Panc1 (cell line): Measurements from ENCODE around the gene KLF2. TPM values are rescaled to one million over a fixed set of nuclear protein-coding genes. Genes with fewer than 3 reads are reported as not detected.

Experiments used
- ATAC-seq: fragments of 200-7000 bp; cut with Tn5 transposase; 2 replicates; pipeline ENCODE4 v1.9.1; 2020; ENCODE audit warnings: mild to moderate bottlenecking, moderate library complexity
- BruUV-seq: library from RNA; stranded (reverse); fragments of 400-500 nt; replicated peaks from 2 replicates; lab custom pipeline; 2021; lab: Mats Ljungman, UMichigan
- CTCF ChIA-PET: fragments of 300-600 bp; sonication (Branson Sonifier 250); formaldehyde crosslinking; loops from one replicate; lab custom pipeline; 2022; ENCODE audit warnings: antibody characterized with exemption; lab: Charles Lee
- POLR2A ChIA-PET: fragments of 300-600 bp; sonication (Branson Sonifier 250); formaldehyde crosslinking; loops from one replicate; lab custom pipeline; 2022; ENCODE audit warnings: antibody characterized with exemption; lab: Charles Lee
- DNase-seq: peaks from one replicate; pipeline ENCODE4 v3.0.0-alpha.2; 2010; ENCODE audit warnings: low read depth, low spot score
- H3K27ac ChIP-seq: 2 replicates; pipeline ENCODE4 v1.5.1; 2011; ENCODE audit warnings: mild to moderate bottlenecking, low read length, inconsistent platforms
- H3K27me3 ChIP-seq: fragments of 200-500 bp; sonication (Bioruptor generic); 2 replicates; pipeline ENCODE4 v1.6.0; 2014; ENCODE audit warnings: low read length, inconsistent platforms; ENCODE audit not compliant: control insufficient read depth, insufficient read depth
- H3K36me3 ChIP-seq: fragments of 200-500 bp; sonication (Bioruptor generic); 2 replicates; pipeline ENCODE4 v1.5.1; 2014; ENCODE audit warnings: inconsistent platforms, mild to moderate bottlenecking, low read length, moderate library complexity; ENCODE audit not compliant: control insufficient read depth, insufficient read depth
- H3K4me1 ChIP-seq: 2 replicates; pipeline ENCODE4 v1.5.1; 2011; ENCODE audit warnings: inconsistent platforms, mild to moderate bottlenecking, low read length, moderate library complexity; ENCODE audit not compliant: control insufficient read depth, insufficient read depth
- H3K4me3 ChIP-seq, 2 experiments: 2 replicates each; pipeline ENCODE4 v1.5.1; 2011 to 2012; ENCODE audit warnings: low read depth in 2 of 2, low read length in 2 of 2, mild to moderate bottlenecking in 2 of 2, inconsistent platforms in 1 of 2, moderate library complexity in 1 of 2
- H3K9me3 ChIP-seq: fragments of 200-500 bp; sonication (Bioruptor generic); 2 replicates; pipeline ENCODE4 v1.5.1; 2014; ENCODE audit warnings: low read depth, mild to moderate bottlenecking, inconsistent platforms, low read length, moderate library complexity; ENCODE audit not compliant: control insufficient read depth, insufficient read depth
- CTCF ChIP-seq: fragments of 450-650 bp; IDR thresholded peaks from 2 replicates; pipeline ENCODE4 v1.5.1; 2017; ENCODE audit warnings: mild to moderate bottlenecking
- POLR2AphosphoS5 ChIP-seq: IDR thresholded peaks from 2 replicates; pipeline ENCODE4 v1.6.1; 2012; ENCODE audit warnings: mild to moderate bottlenecking, low read depth, low read length, moderate library complexity
- REST ChIP-seq, 2 experiments: IDR thresholded peaks; 2 replicates each; pipeline ENCODE4 v1.6.1; 2011 to 2012; ENCODE audit warnings: low read depth in 2 of 2, control low read depth in 1 of 2, low read length in 1 of 2, mild to moderate bottlenecking in 1 of 2, moderate library complexity in 1 of 2; ENCODE audit not compliant: insufficient read depth in 1 of 2
- SIN3A ChIP-seq: IDR thresholded peaks from 2 replicates; pipeline ENCODE4 v1.6.1; 2012; ENCODE audit warnings: low read depth, mild to moderate bottlenecking, low read length, moderate library complexity, borderline replicate concordance; ENCODE audit not compliant: insufficient read depth
- TCF7L2 ChIP-seq: IDR thresholded peaks from 2 replicates; pipeline ENCODE4 v1.6.1; 2011; ENCODE audit warnings: mild to moderate bottlenecking, low read depth, low read length, inconsistent platforms
- in situ Hi-C: cut with HindIII; loops from 2 replicates; pipeline ENCODE4 v1.10.0; 2016; ENCODE audit warnings: low sequenced_read_pairs, low pct_unique_long_range_greater_than_20kb
- intact Hi-C: fragments of 100-400 bp; cut with micrococcal nuclease; formaldehyde crosslinking; loops from one replicate; pipeline ENCODE4 v1.10.0; 2022; ENCODE audit not compliant: unreplicated experiment
- total RNA-seq: library from RNA; stranded (reverse); gene quantifications from one replicate; pipeline ENCODE4 v1.2.1, GENCODE V29; 2021; ENCODE audit not compliant: unreplicated experiment

Gene KLF2
- total RNA-seq, 1 experiment from 2014 or later = 3.5 TPM

- H3K4me3 ChIP-seq = peak overlapping the region; percentile 50 to 56
- H3K27ac ChIP-seq = no peak overlapping the region
- ChIA-PET CTCF (no interaction called here), POLR2A (interaction anchor here (0.5 to 0.7 kb wide), 2 partner anchors 235 to 639 kb away, joined by 3 read pairs; no protein-coding TSS in a partner anchor)
- H3K27me3 ChIP-seq = no peaks in the 10 kb centered on the region
- TF ChIP-seq POLR2AphosphoS5 (no peak), CTCF (no peak), SIN3A (no peak), REST (IDR thresholded peaks at IDR 0.05; ENCODE audit: insufficient read depth in 1 of 2, low read depth in 2 of 2, low read length in 1 of 2) (no peak), TCF7L2 (no peak)
- in situ Hi-C loops (no loop called here), intact Hi-C loops (loop anchor here (10.0 kb wide), 1 partner anchor 81 kb away; no protein-coding TSS in a partner anchor)
- no peaks in the 10 kb centered on the region for H3K36me3 ChIP-seq
- H3K9me3 ChIP-seq = no peaks in the 10 kb centered on the region
- BruUV-seq = no TSS peak
- ATAC-seq (peak; percentile 20), DNase-seq (no peak)
- H3K4me1 ChIP-seq = peaks cover 12% of the 10 kb centered on the region; the same call in 1 of the 2 replicates
Observed at GRCh38 chr19:16325641-16326400, 1.2 kb downstream of the KLF2 start.

- in situ Hi-C loops = no loop called here
- TF ChIP-seq CTCF (no peak), POLR2AphosphoS5 (no peak), TCF7L2 (no peak)
- CTCF ChIA-PET = no interaction called here
- intact Hi-C loops = loop anchor here (10.0 kb wide), 1 partner anchor 82 kb away; no protein-coding TSS in a partner anchor
- Histone ChIP-seq H3K4me1 (peaks cover 12% of the 10 kb centered on the region; the same call in 1 of the 2 replicates), H3K4me3 (peak overlapping the region; percentile 50 to 56), H3K27ac (no peak overlapping the region), H3K36me3 (no peaks in the 10 kb centered on the region), H3K27me3 (no peaks in the 10 kb centered on the region), H3K9me3 (no peaks in the 10 kb centered on the region)
- POLR2A ChIA-PET = no interaction called here
- no TSS peak for BruUV-seq
- DNase-seq = no peak
- ATAC-seq = no peak
Observed at GRCh38 chr19:16326401-16327168, 2.0 kb downstream of the KLF2 start.
